Middle frontal gyrus (tissue), 1 donor: ENCODE measurements around the gene CDK14.

Source experiments
- DNase-seq: peaks from one replicate; pipeline ENCODE4 v3.0.0-alpha.2; 2015; ENCODE audit warnings: low spot score; ENCODE audit errors: extremely low spot score

The CDK14 gene

GRCh38 chr7:90677486-90678404 is 81.6 kb downstream of the CDK14 start:
- DNase-seq: no peak

DNA sequence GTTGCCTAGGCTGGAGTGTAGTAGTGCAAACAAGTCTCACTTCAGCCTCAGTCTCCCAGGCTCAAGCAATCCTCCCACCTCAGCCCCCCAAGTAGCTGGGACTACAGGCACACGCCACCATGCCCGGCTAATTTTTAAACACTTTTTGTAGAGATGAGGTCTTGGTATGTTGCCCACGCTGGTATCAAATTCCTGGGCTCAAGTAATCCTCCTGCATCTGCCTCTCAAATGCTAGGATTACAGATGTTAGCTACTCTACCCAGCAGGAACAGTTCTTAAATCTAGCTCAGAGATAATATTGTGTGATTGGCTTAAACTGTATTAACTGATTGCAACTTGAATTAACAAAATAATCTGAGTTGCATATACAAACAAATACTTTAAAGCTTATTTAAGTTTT is 82.9 kb downstream of the CDK14 start:
- no peak for DNase-seq

- DNase-seq: no peak
These were observed 84.4 kb downstream of the CDK14 start for GRCh38 chr7:90680484-90680883.

DNA sequence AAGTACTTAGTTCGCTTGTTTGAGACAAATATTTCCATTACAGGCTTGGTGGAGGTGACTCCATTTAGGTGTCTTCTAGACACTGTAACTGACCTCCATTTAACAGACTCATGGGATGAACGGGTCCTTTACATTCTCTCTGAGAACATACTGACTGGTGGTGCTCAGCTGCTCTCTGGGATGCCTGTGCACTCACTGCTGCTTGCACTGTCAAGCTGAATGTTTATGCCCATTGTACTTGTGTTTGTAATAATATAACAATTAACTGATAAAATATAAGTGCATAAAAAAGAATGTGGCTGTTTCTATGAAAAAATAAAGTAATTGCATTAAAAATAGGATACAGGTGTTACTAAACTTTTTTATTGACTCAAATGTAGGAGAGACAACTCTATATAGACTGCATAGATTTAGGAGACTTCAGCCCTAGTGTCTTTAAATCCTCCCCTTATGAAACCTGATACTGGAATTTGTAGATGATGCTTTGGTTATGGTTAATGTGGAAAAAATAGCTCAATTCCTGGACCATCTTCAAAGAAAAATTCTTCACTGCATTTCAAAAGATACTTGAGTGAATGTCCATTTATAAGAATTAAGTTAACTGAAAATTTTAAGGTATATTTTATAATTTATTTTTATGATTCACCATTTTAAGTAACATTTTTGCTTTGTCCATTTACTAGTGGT is 85.4 kb downstream of the CDK14 start:
- DNase-seq: no peak

GRCh38 chr7:90686146-90686545 is 90.0 kb downstream of the CDK14 start:
- no peak for DNase-seq

- no peak for DNase-seq
These were observed 92.7 kb downstream of the CDK14 start for GRCh38 chr7:90688810-90689209.

DNA sequence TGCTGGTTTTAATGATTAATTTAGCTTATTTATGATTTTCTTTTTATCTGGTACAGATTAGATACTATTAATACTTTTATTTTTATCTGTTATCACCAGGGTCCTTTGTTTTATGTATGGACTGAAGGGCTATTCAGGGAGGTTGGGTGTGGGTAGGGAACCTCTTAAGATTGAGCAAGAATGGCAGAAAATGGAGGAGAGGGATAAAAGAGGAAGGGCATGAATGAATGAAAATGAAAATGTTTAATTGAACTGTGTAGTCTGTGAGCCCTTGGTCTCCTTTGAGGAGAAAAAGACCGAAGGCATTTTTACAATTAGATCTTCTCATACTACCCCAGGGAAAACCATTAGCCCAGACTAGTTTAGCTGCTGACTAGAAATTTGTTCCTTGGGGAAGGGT is 93.1 kb downstream of the CDK14 start:
- no peak for DNase-seq

DNA sequence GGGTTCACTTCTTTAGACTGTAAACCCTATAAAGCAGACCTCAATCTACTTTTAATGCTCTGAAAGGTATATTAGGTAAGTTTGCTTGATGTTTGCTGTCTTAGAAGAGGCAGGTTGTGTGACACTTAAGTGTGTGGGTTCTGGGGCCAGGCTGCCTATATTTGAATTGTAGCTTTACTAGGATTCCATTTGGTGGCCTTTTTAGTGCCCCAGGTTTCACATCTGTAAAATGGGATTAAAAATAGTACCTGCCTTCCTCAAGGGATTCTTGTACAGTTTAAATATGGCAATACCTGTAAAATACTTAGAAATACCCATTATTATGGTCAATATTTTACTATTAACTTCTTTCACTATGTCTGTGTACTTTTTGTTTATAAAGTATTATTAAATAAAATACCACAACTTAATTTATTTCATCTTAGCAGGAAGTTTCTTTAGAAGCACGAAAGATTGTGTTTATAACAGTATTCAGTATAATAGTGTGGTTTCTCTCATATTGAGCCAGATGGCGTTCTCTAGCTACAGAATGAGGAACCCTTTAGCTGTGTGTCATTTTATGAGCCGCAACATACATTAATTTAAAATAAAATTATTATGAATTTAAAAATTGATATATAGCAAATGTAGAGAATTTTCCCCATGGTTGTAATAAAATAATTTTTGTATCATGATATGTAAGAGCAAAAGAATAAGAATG is 94.2 kb downstream of the CDK14 start:
- no peak for DNase-seq

GRCh38 chr7:90692396-90692795 is 96.3 kb downstream of the CDK14 start:
- no peak for DNase-seq

DNA sequence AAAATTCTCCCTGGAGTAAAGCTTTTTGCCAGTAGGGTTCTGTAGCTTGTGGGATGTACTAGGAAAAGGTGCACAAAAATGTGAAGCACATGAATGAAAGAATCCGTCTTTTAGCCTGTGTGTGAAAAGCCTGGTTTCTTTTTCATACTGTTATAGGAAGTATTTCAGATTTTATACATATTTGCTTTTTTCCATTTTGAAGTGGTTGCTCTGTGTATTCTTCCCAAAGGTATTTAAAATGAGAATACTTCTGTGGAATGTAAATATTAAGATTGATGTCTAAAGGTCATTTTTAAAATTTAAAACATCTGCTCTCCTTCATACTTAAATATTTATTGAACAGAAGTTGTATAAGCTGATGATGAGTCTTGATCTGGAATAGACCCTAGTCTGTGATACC is 96.8 kb downstream of the CDK14 start:
- DNase-seq: no peak

- no peak for DNase-seq
These were observed 97.8 kb downstream of the CDK14 start for GRCh38 chr7:90693939-90694338.

- no peak for DNase-seq
These were observed 102.5 kb downstream of the CDK14 start for GRCh38 chr7:90698616-90699015.

GRCh38 chr7:90701021-90701420 is 104.9 kb downstream of the CDK14 start:
- no peak for DNase-seq

GRCh38 chr7:90701771-90702170 is 105.7 kb downstream of the CDK14 start:
- DNase-seq: no peak

DNA sequence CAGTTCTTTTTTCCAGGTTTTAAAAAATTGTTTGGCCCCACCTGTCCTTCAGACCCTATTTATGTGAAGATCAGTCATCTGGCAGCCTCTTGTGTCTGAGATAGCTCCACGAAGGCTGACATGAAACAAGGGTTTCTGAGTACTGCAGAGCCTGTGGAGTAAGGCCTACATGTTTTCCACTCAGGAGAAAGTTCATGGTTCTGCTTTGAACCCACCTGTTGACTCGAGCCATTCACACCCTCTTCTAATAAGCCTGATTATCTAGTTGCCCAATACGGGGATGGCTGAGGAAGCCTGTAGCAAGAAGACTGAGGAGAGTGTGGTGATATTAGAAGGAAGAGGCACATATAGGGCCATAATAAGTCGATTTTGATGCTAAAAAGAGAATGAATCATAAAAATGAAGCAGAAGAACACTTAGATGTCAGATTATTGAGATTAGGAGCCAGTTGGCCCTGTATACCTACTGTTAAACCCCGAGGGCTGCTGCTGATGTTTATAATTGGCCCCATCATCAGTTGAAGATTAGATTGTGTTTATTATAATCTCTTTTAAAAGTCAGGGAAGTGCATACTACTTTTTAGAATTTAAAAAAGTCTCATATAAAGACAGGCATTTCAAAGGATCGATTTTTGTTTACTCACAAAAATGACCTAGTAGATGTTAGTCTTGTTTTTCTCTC is 109.4 kb downstream of the CDK14 start:
- DNase-seq: no peak

- no peak for DNase-seq
These were observed 110.1 kb downstream of the CDK14 start for GRCh38 chr7:90706072-90706716.

GRCh38 chr7:90708841-90709317 is 112.8 kb downstream of the CDK14 start:
- DNase-seq: no peak

GRCh38 chr7:90709501-90710465 is 113.7 kb downstream of the CDK14 start:
- no peak for DNase-seq

DNA sequence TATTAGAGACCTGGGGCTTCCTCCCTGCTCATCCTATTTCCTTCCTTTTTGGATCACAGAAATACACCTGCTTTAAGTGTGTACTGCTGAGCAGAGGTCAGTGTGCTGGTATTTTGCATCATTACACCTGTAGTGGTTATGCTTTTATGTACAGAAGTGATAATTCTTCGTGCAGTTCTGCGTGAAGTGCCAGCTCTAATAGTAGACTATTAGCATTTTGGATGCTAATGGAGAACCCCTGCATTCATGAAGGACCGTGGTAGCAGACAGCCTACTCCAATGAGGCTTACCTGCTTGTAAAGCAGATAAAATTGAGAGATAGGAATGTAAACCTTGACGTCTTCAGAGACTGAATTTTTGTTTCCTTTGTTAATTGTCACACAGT is 114.3 kb downstream of the CDK14 start:
- no peak for DNase-seq

GRCh38 chr7:90713628-90714027 is 117.5 kb downstream of the CDK14 start:
- no peak for DNase-seq
